ENCODE measurements around the gene MAGIX.

GRCh38 chrX:49120091-49120490, 42.5 kb upstream of the MAGIX start:
- TF ChIP-seq EZH2 (IDR thresholded peaks at IDR 0.05; ENCODE audit: low read length, missing control alignments) = no peak
- TF ChIP-seq, protein P1, sequence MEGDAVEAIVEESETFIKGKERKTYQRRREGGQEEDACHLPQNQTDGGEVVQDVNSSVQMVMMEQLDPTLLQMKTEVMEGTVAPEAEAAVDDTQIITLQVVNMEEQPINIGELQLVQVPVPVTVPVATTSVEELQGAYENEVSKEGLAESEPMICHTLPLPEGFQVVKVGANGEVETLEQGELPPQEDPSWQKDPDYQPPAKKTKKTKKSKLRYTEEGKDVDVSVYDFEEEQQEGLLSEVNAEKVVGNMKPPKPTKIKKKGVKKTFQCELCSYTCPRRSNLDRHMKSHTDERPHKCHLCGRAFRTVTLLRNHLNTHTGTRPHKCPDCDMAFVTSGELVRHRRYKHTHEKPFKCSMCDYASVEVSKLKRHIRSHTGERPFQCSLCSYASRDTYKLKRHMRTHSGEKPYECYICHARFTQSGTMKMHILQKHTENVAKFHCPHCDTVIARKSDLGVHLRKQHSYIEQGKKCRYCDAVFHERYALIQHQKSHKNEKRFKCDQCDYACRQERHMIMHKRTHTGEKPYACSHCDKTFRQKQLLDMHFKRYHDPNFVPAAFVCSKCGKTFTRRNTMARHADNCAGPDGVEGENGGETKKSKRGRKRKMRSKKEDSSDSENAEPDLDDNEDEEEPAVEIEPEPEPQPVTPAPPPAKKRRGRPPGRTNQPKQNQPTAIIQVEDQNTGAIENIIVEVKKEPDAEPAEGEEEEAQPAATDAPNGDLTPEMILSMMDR (conservative IDR thresholded peaks at IDR 0.05 in 1 of 2, IDR thresholded peaks at IDR 0.05 in 1 of 2; ENCODE audit: low read depth in 1 of 2, low read length in 2 of 2) = no peak
